Measurements from ENCODE around the gene TOP2A. TPM values are rescaled to one million over a fixed set of nuclear protein-coding genes. Genes with fewer than 3 reads are reported as not detected.

TOP2A gene
- total RNA-seq, 1 donor from 2014 or later, result 16.9 TPM

GRCh38 chr17:40457369-40457768 is 39.7 kb upstream of the TOP2A start:
- no peak overlapping the region for H3K4me3 ChIP-seq
- intact Hi-C loops (cut with DNase I), result no loop called here
- TF ChIP-seq CTCF (IDR thresholded peaks at IDR 0.05), result no peak
- no peak for TF ChIP-seq POLR2AphosphoS5 (IDR thresholded peaks at IDR 0.05; ENCODE audit: insufficient read depth in 1 of 2, low read depth in 1 of 2)
- TF ChIP-seq POLR2A (IDR thresholded peaks at IDR 0.05), result no peak
- peaks cover 14 to 48% of the 10 kb centered on the region in 2 donors for H3K36me3 ChIP-seq
- H3K27ac ChIP-seq, result peak overlapping the region; percentile 80
- H3K4me1 ChIP-seq, result peaks cover 81% of the 10 kb centered on the region
- no peak for DNase-seq (ENCODE audit: extremely low spot score in 2 of 2)
- H3K9me3 ChIP-seq, result no peaks in the 10 kb centered on the region
- no peaks in the 10 kb centered on the region for H3K27me3 ChIP-seq

GRCh38 chr17:40456396-40456951 is 38.8 kb upstream of the TOP2A start:
- Histone ChIP-seq H3K27ac (peak overlapping the region; percentile 80), H3K4me3 (no peak overlapping the region), H3K27me3 (no peaks in the 10 kb centered on the region), H3K9me3 (no peaks in the 10 kb centered on the region), H3K36me3 (peaks cover 14 to 48% of the 10 kb centered on the region in 2 donors), H3K4me1 (peaks cover 81% of the 10 kb centered on the region)
- intact Hi-C loops (cut with DNase I), result no loop called here
- TF ChIP-seq POLR2AphosphoS5 (IDR thresholded peaks at IDR 0.05; ENCODE audit: insufficient read depth in 1 of 2, low read depth in 1 of 2) (peak in 1 of 2 donors; percentile 76), POLR2A (IDR thresholded peaks at IDR 0.05) (no peak), CTCF (IDR thresholded peaks at IDR 0.05) (no peak)
- no peak for DNase-seq (ENCODE audit: extremely low spot score in 2 of 2)

GRCh38 chr17:40454613-40454995 is 36.9 kb upstream of the TOP2A start:
- no peaks in the 10 kb centered on the region for H3K9me3 ChIP-seq
- peak overlapping the region; percentile 87 for H3K27ac ChIP-seq
- no peaks in the 10 kb centered on the region for H3K27me3 ChIP-seq
- H3K36me3 ChIP-seq, result peaks cover 14 to 48% of the 10 kb centered on the region in 2 donors
- H3K4me3 ChIP-seq, result no peak overlapping the region
- H3K4me1 ChIP-seq, result peaks cover 81% of the 10 kb centered on the region
- TF ChIP-seq CTCF (IDR thresholded peaks at IDR 0.05) (no peak), POLR2A (IDR thresholded peaks at IDR 0.05) (no peak), POLR2AphosphoS5 (IDR thresholded peaks at IDR 0.05; ENCODE audit: insufficient read depth in 1 of 2, low read depth in 1 of 2) (peak in 1 of 2 donors; percentile 28)
- DNase-seq (ENCODE audit: extremely low spot score in 2 of 2), result no peak
- intact Hi-C loops (cut with DNase I), result no loop called here

- Histone ChIP-seq H3K27ac (peak overlapping the region; percentile 87), H3K36me3 (peaks cover 14 to 48% of the 10 kb centered on the region in 2 donors), H3K9me3 (no peaks in the 10 kb centered on the region), H3K4me1 (peaks cover 82% of the 10 kb centered on the region), H3K4me3 (no peak overlapping the region), H3K27me3 (no peaks in the 10 kb centered on the region)
- no peak for TF ChIP-seq CTCF (IDR thresholded peaks at IDR 0.05)
- no peak for TF ChIP-seq POLR2AphosphoS5 (IDR thresholded peaks at IDR 0.05; ENCODE audit: insufficient read depth in 1 of 2, low read depth in 1 of 2)
- no peak for TF ChIP-seq POLR2A (IDR thresholded peaks at IDR 0.05)
- intact Hi-C loops (cut with DNase I), result no loop called here
- DNase-seq (ENCODE audit: extremely low spot score in 2 of 2), result no peak
These were observed 36.4 kb upstream of the TOP2A start for GRCh38 chr17:40453881-40454612.

- Histone ChIP-seq H3K9me3 (no peaks in the 10 kb centered on the region), H3K27ac (peak overlapping the region; percentile 87), H3K27me3 (no peaks in the 10 kb centered on the region), H3K4me3 (no peak overlapping the region), H3K36me3 (peaks cover 14 to 48% of the 10 kb centered on the region in 2 donors), H3K4me1 (peaks cover 83% of the 10 kb centered on the region)
- no peak for TF ChIP-seq POLR2A (IDR thresholded peaks at IDR 0.05)
- TF ChIP-seq CTCF (IDR thresholded peaks at IDR 0.05), result no peak
- no peak for TF ChIP-seq POLR2AphosphoS5 (IDR thresholded peaks at IDR 0.05; ENCODE audit: insufficient read depth in 1 of 2, low read depth in 1 of 2)
- DNase-seq (ENCODE audit: extremely low spot score in 2 of 2), result no peak
- intact Hi-C loops (cut with DNase I), result no loop called here
These were observed 35.3 kb upstream of the TOP2A start for GRCh38 chr17:40452921-40453378.

Measured in vagina (tissue), 2 donors.